Parathyroid adenoma (tissue), 2 donors: Measurements from ENCODE around the gene B3GNT3.

Experiments
- H2AFZ ChIP-seq: fragments of 300-600 bp; sonication (generic); one replicate; pipeline ENCODE4 v1.7.0; 2017; ENCODE audit warnings: antibody characterized with exemption, mild to moderate bottlenecking
- H3K27ac ChIP-seq: fragments of 300-600 bp; sonication (generic); one replicate; pipeline ENCODE4 v1.7.0; 2017
- H3K27me3 ChIP-seq: fragments of 300-600 bp; sonication (generic); one replicate; pipeline ENCODE4 v1.7.0; 2017; ENCODE audit warnings: low read length; ENCODE audit not compliant: control insufficient read depth, insufficient read depth
- H3K36me3 ChIP-seq: fragments of 300-600 bp; sonication (generic); one replicate; pipeline ENCODE4 v1.7.0; 2017; ENCODE audit warnings: low read length; ENCODE audit not compliant: control insufficient read depth, insufficient read depth
- H3K4me1 ChIP-seq: fragments of 300-600 bp; sonication (generic); one replicate; pipeline ENCODE4 v1.7.0; 2017; ENCODE audit warnings: control low read depth
- H3K4me2 ChIP-seq: fragments of 300-600 bp; sonication (generic); one replicate; pipeline ENCODE4 v1.7.0; 2017; ENCODE audit warnings: low read length
- H3K4me3 ChIP-seq: fragments of 300-600 bp; sonication (generic); one replicate; pipeline ENCODE4 v1.7.0; 2017; ENCODE audit warnings: low read depth, low read length
- H3K79me2 ChIP-seq: fragments of 300-600 bp; sonication (generic); one replicate; pipeline ENCODE4 v1.7.0; 2017; ENCODE audit warnings: control low read depth
- H3K9ac ChIP-seq: fragments of 300-600 bp; sonication (generic); one replicate; pipeline ENCODE4 v1.7.0; 2017; ENCODE audit warnings: mild to moderate bottlenecking
- H3K9me3 ChIP-seq: fragments of 300-600 bp; sonication (generic); one replicate; pipeline ENCODE4 v1.7.0; 2017; ENCODE audit warnings: low read length; ENCODE audit not compliant: control insufficient read depth
- TF ChIP-seq, protein P1 (sequence below): fragments of 300-600 bp; sonication (generic); IDR thresholded peaks from one replicate; pipeline ENCODE4 v1.7.0; 2017; ENCODE audit warnings: antibody characterized with exemption, mild to moderate bottlenecking
- donor health status: primary hyperparathyroidism.

The B3GNT3 gene, protein sequence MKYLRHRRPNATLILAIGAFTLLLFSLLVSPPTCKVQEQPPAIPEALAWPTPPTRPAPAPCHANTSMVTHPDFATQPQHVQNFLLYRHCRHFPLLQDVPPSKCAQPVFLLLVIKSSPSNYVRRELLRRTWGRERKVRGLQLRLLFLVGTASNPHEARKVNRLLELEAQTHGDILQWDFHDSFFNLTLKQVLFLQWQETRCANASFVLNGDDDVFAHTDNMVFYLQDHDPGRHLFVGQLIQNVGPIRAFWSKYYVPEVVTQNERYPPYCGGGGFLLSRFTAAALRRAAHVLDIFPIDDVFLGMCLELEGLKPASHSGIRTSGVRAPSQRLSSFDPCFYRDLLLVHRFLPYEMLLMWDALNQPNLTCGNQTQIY

DNA sequence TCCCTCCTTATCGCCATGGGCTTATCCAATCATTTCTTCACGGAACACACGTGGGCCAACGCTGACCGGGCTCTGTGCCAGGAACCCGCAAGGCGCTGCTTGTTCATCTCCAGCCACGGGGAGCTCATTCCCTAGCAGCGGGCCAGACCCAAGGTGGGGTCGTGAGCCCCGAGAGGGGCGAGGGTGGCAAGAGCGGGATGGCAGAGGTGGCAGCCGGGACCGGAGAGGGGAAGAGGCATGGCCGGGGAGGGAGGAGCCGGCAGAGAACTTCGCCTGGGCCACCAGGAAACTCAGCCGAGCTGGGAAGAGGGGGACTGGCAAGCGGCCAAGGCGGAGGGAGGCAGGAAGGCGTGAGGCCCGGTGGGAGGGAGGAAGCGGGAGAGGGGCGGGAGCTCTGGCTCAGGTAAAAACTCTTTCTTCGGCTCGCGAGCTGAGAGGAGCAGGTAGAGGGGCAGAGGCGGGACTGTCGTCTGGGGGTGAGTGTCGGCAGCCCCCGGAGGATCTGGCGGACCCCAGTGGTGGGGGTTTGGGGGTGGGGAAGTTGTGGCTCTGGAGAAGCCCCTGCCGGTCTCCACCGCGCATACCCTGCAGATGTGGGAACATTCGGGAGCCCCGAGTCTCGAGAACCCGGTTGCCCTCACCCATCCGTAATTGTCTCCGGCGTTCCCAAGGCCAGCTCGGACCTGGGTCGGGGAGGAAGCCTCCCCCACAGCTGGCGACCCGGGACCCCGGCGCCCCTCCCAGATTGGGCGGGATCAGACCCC, at the start of gene B3GNT3:
TSS of gene B3GNT3 (plus strand) at position 408 of the 764 bp plus-strand sequence. CDS start 12,670 bp downstream, outside the sequence.
- Histone ChIP-seq H3K4me1 (peaks cover 7% of the 10 kb centered on the region), H3K27me3 (no peaks in the 10 kb centered on the region), H2AFZ (peak within 1 kb of the TSS; percentile 58), H3K79me2 (no peaks in the 10 kb centered on the region), H3K4me2 (no peak within 1 kb of the TSS), H3K4me3 (no peak within 1 kb of the TSS), H3K36me3 (no peaks in the 10 kb centered on the region), H3K9me3 (no peaks in the 10 kb centered on the region), H3K9ac (no peak within 1 kb of the TSS), H3K27ac (no peak within 1 kb of the TSS)
- TF ChIP-seq, protein P1, sequence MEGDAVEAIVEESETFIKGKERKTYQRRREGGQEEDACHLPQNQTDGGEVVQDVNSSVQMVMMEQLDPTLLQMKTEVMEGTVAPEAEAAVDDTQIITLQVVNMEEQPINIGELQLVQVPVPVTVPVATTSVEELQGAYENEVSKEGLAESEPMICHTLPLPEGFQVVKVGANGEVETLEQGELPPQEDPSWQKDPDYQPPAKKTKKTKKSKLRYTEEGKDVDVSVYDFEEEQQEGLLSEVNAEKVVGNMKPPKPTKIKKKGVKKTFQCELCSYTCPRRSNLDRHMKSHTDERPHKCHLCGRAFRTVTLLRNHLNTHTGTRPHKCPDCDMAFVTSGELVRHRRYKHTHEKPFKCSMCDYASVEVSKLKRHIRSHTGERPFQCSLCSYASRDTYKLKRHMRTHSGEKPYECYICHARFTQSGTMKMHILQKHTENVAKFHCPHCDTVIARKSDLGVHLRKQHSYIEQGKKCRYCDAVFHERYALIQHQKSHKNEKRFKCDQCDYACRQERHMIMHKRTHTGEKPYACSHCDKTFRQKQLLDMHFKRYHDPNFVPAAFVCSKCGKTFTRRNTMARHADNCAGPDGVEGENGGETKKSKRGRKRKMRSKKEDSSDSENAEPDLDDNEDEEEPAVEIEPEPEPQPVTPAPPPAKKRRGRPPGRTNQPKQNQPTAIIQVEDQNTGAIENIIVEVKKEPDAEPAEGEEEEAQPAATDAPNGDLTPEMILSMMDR, result no peak

DNA sequence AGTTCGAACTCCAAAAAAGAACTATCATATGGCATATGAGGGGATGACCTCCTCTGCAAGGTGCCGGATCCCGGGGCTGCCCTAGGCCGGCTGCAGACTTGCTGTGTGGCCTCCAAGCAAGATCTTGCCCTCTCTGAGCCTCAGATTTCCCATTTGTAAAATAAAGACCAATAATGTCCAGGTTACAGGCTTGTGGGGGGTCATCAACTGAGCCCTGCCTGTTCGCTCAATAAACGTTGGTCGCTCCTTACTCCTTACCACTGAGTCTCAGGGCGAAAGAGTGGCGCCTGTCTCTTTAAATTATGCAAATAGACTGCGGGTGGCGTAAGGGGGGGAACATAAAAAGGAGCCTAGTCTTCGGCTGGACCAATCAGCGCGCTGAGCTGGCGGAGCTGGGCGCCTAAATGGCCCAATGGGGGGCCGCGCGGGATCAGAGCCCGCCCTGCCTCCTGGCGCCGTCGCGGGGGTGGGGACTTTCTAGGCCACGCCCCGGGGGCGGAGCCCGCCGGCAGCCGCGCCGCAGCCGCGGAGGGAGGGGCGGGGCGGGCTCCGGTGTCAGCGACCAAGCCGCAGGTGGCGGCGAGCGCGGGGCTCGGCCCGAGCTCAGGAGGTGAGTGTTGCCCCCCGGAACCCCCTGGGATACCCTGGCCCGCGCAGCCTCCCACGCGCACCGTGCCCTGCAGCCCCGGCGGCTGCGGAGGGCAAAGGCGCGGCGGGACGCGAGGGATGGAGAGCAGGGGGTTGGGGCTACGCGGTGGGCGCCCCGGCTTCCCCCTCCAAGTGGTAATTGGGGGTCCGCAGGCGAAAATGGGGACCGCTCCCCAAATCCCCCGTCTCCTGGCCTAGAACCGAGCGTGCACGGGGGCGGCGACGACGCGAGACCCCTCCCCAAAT, 47.5 kb upstream of the B3GNT3 start:
- Histone ChIP-seq H3K27ac (no peak overlapping the region), H3K9ac (no peak overlapping the region), H3K9me3 (no peaks in the 10 kb centered on the region), H2AFZ (peak overlapping the region; percentile 70), H3K27me3 (no peaks in the 10 kb centered on the region), H3K36me3 (no peaks in the 10 kb centered on the region), H3K4me3 (peak overlapping the region; percentile 24), H3K4me2 (peak overlapping the region; percentile 63), H3K4me1 (peaks cover 4% of the 10 kb centered on the region), H3K79me2 (no peaks in the 10 kb centered on the region)
- TF ChIP-seq, protein P1, result no peak

DNA sequence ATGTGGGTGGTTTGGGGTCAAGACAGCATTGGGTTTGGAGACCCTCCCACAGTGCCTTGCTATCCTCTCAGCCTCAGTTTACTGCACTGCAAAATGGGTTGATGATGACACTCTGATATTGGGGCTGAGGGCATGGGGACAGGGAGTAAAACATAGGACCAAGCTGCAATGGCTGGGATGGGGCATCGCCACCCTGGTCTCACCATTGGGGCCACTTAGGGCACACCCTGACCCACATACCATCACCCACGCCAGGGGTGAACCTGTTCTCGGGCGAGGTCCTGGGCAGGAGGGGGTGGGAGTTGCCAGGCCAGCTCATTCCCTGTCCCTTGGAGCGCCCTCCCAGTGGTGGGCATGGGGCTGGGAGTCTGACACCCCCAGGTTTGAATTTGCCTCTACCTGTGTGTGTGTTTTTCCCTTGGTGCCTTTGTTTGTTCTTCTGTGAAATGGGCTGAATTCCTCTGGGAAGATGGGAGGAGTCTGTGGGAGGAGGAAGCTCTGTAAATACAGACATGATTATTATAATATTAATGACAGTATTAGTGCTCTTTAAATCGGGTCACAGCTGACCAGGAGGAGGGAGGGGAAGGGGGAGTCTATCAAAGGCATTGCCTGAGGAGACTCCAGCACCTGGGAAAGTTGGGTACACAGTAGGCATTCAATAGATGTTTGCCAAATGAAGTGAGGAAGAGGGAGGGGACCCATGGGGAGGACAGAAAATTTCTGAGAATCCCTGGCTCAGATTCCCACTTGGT, 45.9 kb upstream of the B3GNT3 start:
- Histone ChIP-seq H3K36me3 (no peaks in the 10 kb centered on the region), H3K9me3 (no peaks in the 10 kb centered on the region), H3K4me3 (no peak overlapping the region), H3K4me2 (no peak overlapping the region), H3K4me1 (peaks cover 4% of the 10 kb centered on the region), H2AFZ (peak overlapping the region; percentile 53), H3K27me3 (no peaks in the 10 kb centered on the region), H3K9ac (no peak overlapping the region), H3K79me2 (no peaks in the 10 kb centered on the region), H3K27ac (no peak overlapping the region)
- TF ChIP-seq, protein P1, result no peak

DNA sequence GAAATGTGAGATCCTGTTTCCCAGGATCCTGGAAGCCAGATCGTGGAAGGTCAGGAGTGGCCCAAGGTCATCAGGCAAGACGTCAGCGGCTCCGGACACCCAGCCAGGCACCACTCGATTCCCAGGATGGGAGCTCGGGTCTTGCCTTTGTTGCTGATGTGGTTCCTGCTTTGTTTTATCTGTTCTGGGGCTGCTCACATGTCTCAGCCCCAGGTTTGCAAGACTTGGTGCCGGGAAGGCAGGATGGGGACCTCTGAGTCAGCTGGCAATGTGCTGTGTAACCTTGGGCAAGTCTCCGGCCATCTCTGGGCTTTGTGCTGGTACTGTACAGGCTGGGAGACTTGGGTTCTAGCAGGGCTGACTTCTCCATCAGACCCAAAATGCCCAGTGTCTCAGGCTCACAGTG, 45.0 kb upstream of the B3GNT3 start:
- H3K4me3 ChIP-seq, result no peak overlapping the region
- no peaks in the 10 kb centered on the region for H3K36me3 ChIP-seq
- H3K4me1 ChIP-seq, result peaks cover 4% of the 10 kb centered on the region
- TF ChIP-seq, protein P1, result no peak
- H3K4me2 ChIP-seq, result no peak overlapping the region
- H3K79me2 ChIP-seq, result no peaks in the 10 kb centered on the region
- H3K9me3 ChIP-seq, result no peaks in the 10 kb centered on the region
- H3K27ac ChIP-seq, result no peak overlapping the region
- no peaks in the 10 kb centered on the region for H3K27me3 ChIP-seq
- H3K9ac ChIP-seq, result no peak overlapping the region
- H2AFZ ChIP-seq, result peak overlapping the region; percentile 53
